Measurements from ENCODE around the gene RNF213. TPM values are rescaled to one million over a fixed set of nuclear protein-coding genes. Genes with fewer than 3 reads are reported as not detected.
A peak's percentile ranks its signal among the peaks of the same experiment; 100 is the strongest.

RNF213 gene
- total and polyA plus RNA-seq, 4 donors, result 45.1 to 78.3 (median 59.3) TPM

- Histone ChIP-seq H3K27ac (ENCODE audit: low read depth, low read length) (no peak overlapping the region), H3K4me1 (ENCODE audit: control insufficient read depth, insufficient read depth, low read length) (peaks cover 5% of the 10 kb centered on the region), H3K9me3 (ENCODE audit: control insufficient read depth, insufficient read depth, low read length) (no peaks in the 10 kb centered on the region), H3K27me3 (ENCODE audit: control insufficient read depth, insufficient read depth, low read length) (no peaks in the 10 kb centered on the region), H3K4me3 (ENCODE audit: low read depth, low read length) (no peak overlapping the region), H3K36me3 (ENCODE audit: control insufficient read depth, insufficient read depth, low read length) (peaks cover 47% of the 10 kb centered on the region)
- 97% methylated on average over 4 of the region's 11 CpGs for WGBS (ENCODE audit: insufficient coverage)
- no peak for DNase-seq (ENCODE audit: low read depth in 4 of 6, low spot score in 6 of 6)
Observed at GRCh38 chr17:80358861-80359260, 98.2 kb downstream of the RNF213 start.

- 87% methylated on average over 4 of the region's 8 CpGs for WGBS (ENCODE audit: insufficient coverage)
- H3K27me3 ChIP-seq (ENCODE audit: control insufficient read depth, insufficient read depth, low read length), result no peaks in the 10 kb centered on the region
- H3K9me3 ChIP-seq (ENCODE audit: control insufficient read depth, insufficient read depth, low read length), result no peaks in the 10 kb centered on the region
- peaks cover 48% of the 10 kb centered on the region for H3K36me3 ChIP-seq (ENCODE audit: control insufficient read depth, insufficient read depth, low read length)
- peaks cover 5% of the 10 kb centered on the region for H3K4me1 ChIP-seq (ENCODE audit: control insufficient read depth, insufficient read depth, low read length)
- DNase-seq (ENCODE audit: low read depth in 4 of 6, low spot score in 6 of 6), result no peak
- H3K27ac ChIP-seq (ENCODE audit: low read depth, low read length), result no peak overlapping the region
- no peak overlapping the region for H3K4me3 ChIP-seq (ENCODE audit: low read depth, low read length)
Observed at GRCh38 chr17:80359422-80360110, 98.9 kb downstream of the RNF213 start.

GRCh38 chr17:80360396-80360795 lies 99.7 kb downstream of the RNF213 start:
- 93% methylated on average over 11 of the region's 13 CpGs for WGBS (ENCODE audit: insufficient coverage)
- Histone ChIP-seq H3K36me3 (ENCODE audit: control insufficient read depth, insufficient read depth, low read length) (peaks cover 57% of the 10 kb centered on the region), H3K27me3 (ENCODE audit: control insufficient read depth, insufficient read depth, low read length) (no peaks in the 10 kb centered on the region)

DNA sequence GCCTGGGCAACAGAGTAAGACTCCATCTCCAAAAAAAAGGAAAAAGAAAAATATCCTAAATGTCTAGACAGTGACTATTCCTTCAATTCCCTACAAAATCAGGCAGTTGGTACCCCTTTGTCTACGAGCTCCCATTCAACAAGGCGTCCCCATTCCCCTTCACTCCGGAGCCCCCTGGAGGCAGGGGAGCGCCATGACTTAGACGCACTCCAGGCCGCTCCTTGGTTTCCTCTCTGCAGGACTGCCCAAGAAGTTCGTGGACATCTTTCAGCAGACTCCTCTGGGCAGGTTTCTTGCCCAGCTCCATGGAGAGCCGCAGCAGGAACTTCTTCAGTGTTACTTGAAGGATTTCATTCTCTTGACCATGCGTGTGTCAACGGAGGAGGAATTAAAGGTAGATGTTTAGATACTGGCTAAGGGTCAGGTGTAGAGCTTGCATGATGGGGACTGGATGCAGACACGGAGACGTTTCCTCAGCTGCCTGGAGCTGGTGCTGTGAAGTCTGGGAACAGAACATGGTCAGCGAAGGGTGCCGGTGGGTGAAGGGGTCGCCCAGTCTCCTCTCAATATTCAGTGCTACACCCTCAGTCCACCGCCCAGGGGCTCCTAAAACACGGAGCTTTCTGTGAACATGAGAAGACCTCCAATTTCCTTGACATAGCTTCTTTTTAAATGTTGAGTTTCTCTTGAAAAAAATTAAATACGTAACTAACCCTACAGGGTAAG lies 101.0 kb downstream of the RNF213 start:
- H3K27me3 ChIP-seq (ENCODE audit: control insufficient read depth, insufficient read depth, low read length), result no peaks in the 10 kb centered on the region
- peak in 1 of 6 donors; percentile 24 for DNase-seq (ENCODE audit: low read depth in 4 of 6, low spot score in 6 of 6)
- peaks cover 5% of the 10 kb centered on the region for H3K4me1 ChIP-seq (ENCODE audit: control insufficient read depth, insufficient read depth, low read length)
- H3K27ac ChIP-seq (ENCODE audit: low read depth, low read length), result no peak overlapping the region
- no peaks in the 10 kb centered on the region for H3K9me3 ChIP-seq (ENCODE audit: control insufficient read depth, insufficient read depth, low read length)
- 90% methylated on average over 12 of the region's 18 CpGs for WGBS (ENCODE audit: insufficient coverage)
- peaks cover 57% of the 10 kb centered on the region for H3K36me3 ChIP-seq (ENCODE audit: control insufficient read depth, insufficient read depth, low read length)
- no peak overlapping the region for H3K4me3 ChIP-seq (ENCODE audit: low read depth, low read length)

More at GRCh38 chr17:80360396-80360795, 99.7 kb downstream of the RNF213 start:
- Histone ChIP-seq H3K9me3 (ENCODE audit: control insufficient read depth, insufficient read depth, low read length) (no peaks in the 10 kb centered on the region), H3K4me3 (ENCODE audit: low read depth, low read length) (no peak overlapping the region), H3K27ac (ENCODE audit: low read depth, low read length) (no peak overlapping the region), H3K4me1 (ENCODE audit: control insufficient read depth, insufficient read depth, low read length) (peaks cover 5% of the 10 kb centered on the region)
- no peak for DNase-seq (ENCODE audit: low read depth in 4 of 6, low spot score in 6 of 6)

GRCh38 chr17:80362428-80363119 lies 101.9 kb downstream of the RNF213 start:
- Histone ChIP-seq H3K27ac (ENCODE audit: low read depth, low read length) (no peak overlapping the region), H3K4me3 (ENCODE audit: low read depth, low read length) (no peak overlapping the region), H3K4me1 (ENCODE audit: control insufficient read depth, insufficient read depth, low read length) (peaks cover 5% of the 10 kb centered on the region), H3K27me3 (ENCODE audit: control insufficient read depth, insufficient read depth, low read length) (no peaks in the 10 kb centered on the region), H3K9me3 (ENCODE audit: control insufficient read depth, insufficient read depth, low read length) (no peaks in the 10 kb centered on the region), H3K36me3 (ENCODE audit: control insufficient read depth, insufficient read depth, low read length) (peaks cover 60% of the 10 kb centered on the region)
- DNase-seq (ENCODE audit: low read depth in 4 of 6, low spot score in 6 of 6), result peak in 1 of 6 donors; percentile 25
- 99% methylated on average over 11 of the region's 18 CpGs for WGBS (ENCODE audit: insufficient coverage)

GRCh38 chr17:80363120-80363515 lies 102.5 kb downstream of the RNF213 start:
- Histone ChIP-seq H3K4me1 (ENCODE audit: control insufficient read depth, insufficient read depth, low read length) (peaks cover 5% of the 10 kb centered on the region), H3K27me3 (ENCODE audit: control insufficient read depth, insufficient read depth, low read length) (no peaks in the 10 kb centered on the region), H3K9me3 (ENCODE audit: control insufficient read depth, insufficient read depth, low read length) (no peaks in the 10 kb centered on the region), H3K36me3 (ENCODE audit: control insufficient read depth, insufficient read depth, low read length) (peaks cover 64% of the 10 kb centered on the region), H3K27ac (ENCODE audit: low read depth, low read length) (no peak overlapping the region), H3K4me3 (ENCODE audit: low read depth, low read length) (no peak overlapping the region)
- no peak for DNase-seq (ENCODE audit: low read depth in 4 of 6, low spot score in 6 of 6)
- WGBS (ENCODE audit: insufficient coverage), result 97% methylated on average over 9 of the region's 12 CpGs

- Histone ChIP-seq H3K4me3 (ENCODE audit: low read depth, low read length) (no peak overlapping the region), H3K36me3 (ENCODE audit: control insufficient read depth, insufficient read depth, low read length) (peaks cover 67% of the 10 kb centered on the region), H3K4me1 (ENCODE audit: control insufficient read depth, insufficient read depth, low read length) (peaks cover 5% of the 10 kb centered on the region), H3K27ac (ENCODE audit: low read depth, low read length) (no peak overlapping the region), H3K9me3 (ENCODE audit: control insufficient read depth, insufficient read depth, low read length) (no peaks in the 10 kb centered on the region), H3K27me3 (ENCODE audit: control insufficient read depth, insufficient read depth, low read length) (no peaks in the 10 kb centered on the region)
- no peak for DNase-seq (ENCODE audit: low read depth in 4 of 6, low spot score in 6 of 6)
- 93% methylated on average over 28 of the region's 28 CpGs for WGBS (ENCODE audit: insufficient coverage)
Observed at GRCh38 chr17:80363518-80364090, 103.0 kb downstream of the RNF213 start.

GRCh38 chr17:80364091-80364691 lies 103.5 kb downstream of the RNF213 start:
- peaks cover 5% of the 10 kb centered on the region for H3K4me1 ChIP-seq (ENCODE audit: control insufficient read depth, insufficient read depth, low read length)
- peaks cover 63% of the 10 kb centered on the region for H3K36me3 ChIP-seq (ENCODE audit: control insufficient read depth, insufficient read depth, low read length)
- H3K27me3 ChIP-seq (ENCODE audit: control insufficient read depth, insufficient read depth, low read length), result no peaks in the 10 kb centered on the region
- WGBS (ENCODE audit: insufficient coverage), result 70% methylated on average over 23 of the region's 29 CpGs
- peak in 2 of 6 donors; percentile 35 to 51 for DNase-seq (ENCODE audit: low read depth in 4 of 6, low spot score in 6 of 6)
- no peaks in the 10 kb centered on the region for H3K9me3 ChIP-seq (ENCODE audit: control insufficient read depth, insufficient read depth, low read length)
- no peak overlapping the region for H3K27ac ChIP-seq (ENCODE audit: low read depth, low read length)
- H3K4me3 ChIP-seq (ENCODE audit: low read depth, low read length), result no peak overlapping the region

Measured in spinal cord (tissue), 10 donors.